Astrocyte (in vitro differentiated cells and primary cell): ENCODE measurements around the gene ISLR2. TPM values are rescaled to one million over a fixed set of nuclear protein-coding genes. Genes with fewer than 3 reads are reported as not detected.

Experiments used
- DNase-seq: peaks from one replicate; pipeline ENCODE4 v3.0.0-alpha.2; 2010; ENCODE audit warnings: low read depth
- FAIRE-seq: peaks from 2 replicates; lab custom pipeline; 2011; peaks lifted over from hg19 to GRCh38; lab: Jason Lieb, UNC
- H2AFZ ChIP-seq: 2 replicates; pipeline ENCODE4 v1.6.0; 2012; ENCODE audit warnings: low read depth, low read length, inconsistent platforms
- H3K27ac ChIP-seq: 2 replicates; pipeline ENCODE4 v1.5.1; 2011; ENCODE audit warnings: low read depth, low read length, inconsistent platforms
- H3K27me3 ChIP-seq: 2 replicates; pipeline ENCODE4 v1.6.0; 2011; ENCODE audit warnings: low read length, inconsistent platforms; ENCODE audit not compliant: insufficient read depth
- H3K36me3 ChIP-seq: 2 replicates; pipeline ENCODE4 v1.5.1; 2011; ENCODE audit warnings: low read length, inconsistent platforms; ENCODE audit not compliant: insufficient read depth
- H3K4me1 ChIP-seq: 2 replicates; pipeline ENCODE4 v1.5.1; 2011; ENCODE audit warnings: low read length, inconsistent platforms; ENCODE audit not compliant: insufficient read depth
- H3K4me2 ChIP-seq: 2 replicates; pipeline ENCODE4 v1.6.0; 2012; ENCODE audit warnings: low read length, inconsistent platforms
- H3K4me3 ChIP-seq: 2 replicates; pipeline ENCODE4 v1.5.1; 2011; ENCODE audit warnings: low read depth, mild to moderate bottlenecking, low read length, inconsistent platforms; ENCODE audit not compliant: insufficient read depth
- H3K79me2 ChIP-seq: 2 replicates; pipeline ENCODE4 v1.6.0; 2012; ENCODE audit warnings: mild to moderate bottlenecking, low read length, inconsistent platforms; ENCODE audit not compliant: insufficient read depth
- H3K9ac ChIP-seq: 2 replicates; pipeline ENCODE4 v1.6.0; 2012; ENCODE audit warnings: mild to moderate bottlenecking, low read length, inconsistent platforms
- H3K9me3 ChIP-seq: 2 replicates; pipeline ENCODE4 v1.5.1; 2012; ENCODE audit warnings: low read depth, mild to moderate bottlenecking, low read length, inconsistent platforms; ENCODE audit not compliant: insufficient read depth
- H4K20me1 ChIP-seq: 2 replicates; pipeline ENCODE4 v1.6.0; 2012; ENCODE audit warnings: low read length, inconsistent platforms; ENCODE audit not compliant: insufficient read depth
- H3K27ac Mint-ChIP-seq: one replicate; pipeline ENCODE4 v1.8.0; 2021; ENCODE audit warnings: mild to moderate bottlenecking, mixed read lengths; ENCODE audit not compliant: unreplicated experiment
- H3K27me3 Mint-ChIP-seq: one replicate; pipeline ENCODE4 v1.8.0; 2021; ENCODE audit warnings: low read depth, mixed read lengths; ENCODE audit not compliant: unreplicated experiment
- H3K36me3 Mint-ChIP-seq: one replicate; pipeline ENCODE4 v1.8.0; 2021; ENCODE audit warnings: low read depth, mixed read lengths; ENCODE audit not compliant: unreplicated experiment
- H3K4me1 Mint-ChIP-seq: one replicate; pipeline ENCODE4 v1.8.0; 2021; ENCODE audit warnings: low read depth, mixed read lengths; ENCODE audit not compliant: unreplicated experiment
- H3K4me3 Mint-ChIP-seq: one replicate; pipeline ENCODE4 v1.8.0; 2021; ENCODE audit warnings: mild to moderate bottlenecking, moderate library complexity, mixed read lengths; ENCODE audit not compliant: unreplicated experiment
- H3K9me3 Mint-ChIP-seq: one replicate; pipeline ENCODE4 v1.8.0; 2021; ENCODE audit warnings: mild to moderate bottlenecking, mixed read lengths; ENCODE audit not compliant: unreplicated experiment
- EZH2 ChIP-seq: IDR thresholded peaks from 2 replicates; pipeline ENCODE4 v1.6.1; 2012; ENCODE audit warnings: mild to moderate bottlenecking, low read length, inconsistent platforms; ENCODE audit not compliant: insufficient read depth
- total RNA-seq: library from RNA; stranded (reverse); gene quantifications from 2 replicates; pipeline ENCODE4 v1.2.1, GENCODE V29; 2021
- TF ChIP-seq, protein P1 (sequence below): IDR thresholded peaks from 2 replicates; pipeline ENCODE4 v1.5.1; 2011; ENCODE audit warnings: low read depth, mild to moderate bottlenecking, inconsistent platforms, low read length, moderate library complexity; ENCODE audit not compliant: insufficient read depth

The ISLR2 gene
- total RNA-seq, 1 donor from 2014 or later, result 0.14 TPM

DNA sequence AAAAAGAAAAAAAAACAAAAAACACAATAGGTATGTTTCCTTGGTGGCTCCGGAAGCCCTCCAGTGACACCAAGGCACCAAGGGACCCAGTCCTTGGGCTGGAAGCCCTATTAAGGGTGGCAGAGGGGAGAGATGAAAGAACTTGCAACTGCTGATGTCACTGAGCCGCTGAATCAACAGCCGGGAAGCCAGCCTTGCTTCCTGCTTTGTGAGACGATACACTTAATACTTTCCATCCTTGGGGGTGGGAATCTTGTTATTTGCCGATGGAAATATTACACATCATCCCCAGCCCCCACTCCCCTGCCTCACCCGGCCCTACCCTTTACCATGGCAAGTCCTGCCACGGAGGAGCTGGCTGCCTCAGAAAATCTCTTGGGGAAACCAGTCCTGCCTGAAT is 5.6 kb upstream of the ISLR2 start:
- no peaks in the 10 kb centered on the region for H3K36me3 ChIP-seq
- Mint-ChIP-seq H3K27ac (no peak overlapping the region), H3K27me3 (peaks cover 60% of the 10 kb centered on the region), H3K4me1 (peaks cover 2% of the 10 kb centered on the region), H3K36me3 (no peaks in the 10 kb centered on the region), H3K9me3 (peaks cover 4% of the 10 kb centered on the region), H3K4me3 (no peak overlapping the region)
- H3K9me3 ChIP-seq, result no peaks in the 10 kb centered on the region
- no peak for TF ChIP-seq EZH2
- TF ChIP-seq, protein P1, sequence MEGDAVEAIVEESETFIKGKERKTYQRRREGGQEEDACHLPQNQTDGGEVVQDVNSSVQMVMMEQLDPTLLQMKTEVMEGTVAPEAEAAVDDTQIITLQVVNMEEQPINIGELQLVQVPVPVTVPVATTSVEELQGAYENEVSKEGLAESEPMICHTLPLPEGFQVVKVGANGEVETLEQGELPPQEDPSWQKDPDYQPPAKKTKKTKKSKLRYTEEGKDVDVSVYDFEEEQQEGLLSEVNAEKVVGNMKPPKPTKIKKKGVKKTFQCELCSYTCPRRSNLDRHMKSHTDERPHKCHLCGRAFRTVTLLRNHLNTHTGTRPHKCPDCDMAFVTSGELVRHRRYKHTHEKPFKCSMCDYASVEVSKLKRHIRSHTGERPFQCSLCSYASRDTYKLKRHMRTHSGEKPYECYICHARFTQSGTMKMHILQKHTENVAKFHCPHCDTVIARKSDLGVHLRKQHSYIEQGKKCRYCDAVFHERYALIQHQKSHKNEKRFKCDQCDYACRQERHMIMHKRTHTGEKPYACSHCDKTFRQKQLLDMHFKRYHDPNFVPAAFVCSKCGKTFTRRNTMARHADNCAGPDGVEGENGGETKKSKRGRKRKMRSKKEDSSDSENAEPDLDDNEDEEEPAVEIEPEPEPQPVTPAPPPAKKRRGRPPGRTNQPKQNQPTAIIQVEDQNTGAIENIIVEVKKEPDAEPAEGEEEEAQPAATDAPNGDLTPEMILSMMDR, result no peak
- no peaks in the 10 kb centered on the region for H4K20me1 ChIP-seq
- peaks cover 53% of the 10 kb centered on the region for H3K27me3 ChIP-seq
- no peak overlapping the region for H3K4me2 ChIP-seq
- peaks cover 11% of the 10 kb centered on the region for H3K4me1 ChIP-seq
- no peak overlapping the region for H3K4me3 ChIP-seq
- FAIRE-seq (no peak), DNase-seq (no peak)
- H3K79me2 ChIP-seq, result no peaks in the 10 kb centered on the region
- H2AFZ ChIP-seq, result no peak overlapping the region
- no peak overlapping the region for H3K27ac ChIP-seq
- H3K9ac ChIP-seq, result no peak overlapping the region

DNA sequence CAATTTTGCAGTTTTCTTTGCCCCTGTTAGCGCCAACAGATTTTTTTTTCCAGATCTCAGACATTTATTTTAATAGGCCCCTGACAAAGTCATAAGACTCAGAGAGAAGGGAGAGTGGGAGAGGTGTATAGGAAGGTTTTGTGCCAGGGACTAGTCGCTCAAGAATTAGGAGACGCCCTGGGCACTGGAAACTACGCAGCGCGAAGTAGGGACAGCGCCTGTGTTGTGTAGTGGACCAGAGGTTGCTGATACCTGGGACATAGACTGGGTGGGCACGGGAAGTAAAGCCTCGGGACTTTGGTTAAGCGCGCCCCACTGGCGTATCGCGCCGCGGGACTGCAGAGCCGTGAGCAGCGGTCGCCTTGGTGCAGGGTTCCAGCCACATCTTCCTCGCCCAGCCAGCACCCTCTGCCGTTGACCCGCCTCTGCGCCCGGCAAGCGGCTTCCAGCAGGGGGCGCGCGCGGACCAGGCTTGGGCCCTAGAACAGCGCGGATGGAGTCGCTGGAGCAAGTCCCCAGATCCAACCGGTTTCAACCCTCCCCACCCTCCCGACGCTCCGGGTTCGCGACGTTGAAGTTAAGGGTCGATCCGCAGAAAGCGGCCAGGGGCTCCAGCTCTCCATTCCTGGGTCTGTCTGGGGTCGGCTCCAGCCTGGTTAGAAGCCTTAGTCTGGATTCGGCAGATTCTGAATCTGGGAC is 3.0 kb upstream of the ISLR2 start:
- H3K36me3 ChIP-seq, result no peaks in the 10 kb centered on the region
- H4K20me1 ChIP-seq, result no peaks in the 10 kb centered on the region
- H3K4me1 Mint-ChIP-seq, result peaks cover 4% of the 10 kb centered on the region
- peaks cover 19% of the 10 kb centered on the region for H3K4me1 ChIP-seq
- TF ChIP-seq EZH2, result no peak
- TF ChIP-seq, protein P1, result peak; percentile 60
- peaks cover 6% of the 10 kb centered on the region for H3K9me3 ChIP-seq
- peak overlapping the region; percentile 47 for H3K27ac Mint-ChIP-seq
- no peaks in the 10 kb centered on the region for H3K36me3 Mint-ChIP-seq
- H3K4me3 ChIP-seq, result peak overlapping the region; percentile 58
- H3K4me2 ChIP-seq, result peak overlapping the region; percentile 88
- H3K27me3 ChIP-seq, result peaks cover 63% of the 10 kb centered on the region
- H3K27me3 Mint-ChIP-seq, result peaks cover 64% of the 10 kb centered on the region
- H3K27ac ChIP-seq, result no peak overlapping the region
- no peaks in the 10 kb centered on the region for H3K79me2 ChIP-seq
- FAIRE-seq (no peak), DNase-seq (peak; percentile 58)
- no peak overlapping the region for H3K4me3 Mint-ChIP-seq
- H2AFZ ChIP-seq, result peak overlapping the region; percentile 71
- H3K9me3 Mint-ChIP-seq, result peaks cover 22% of the 10 kb centered on the region
- peak overlapping the region; percentile 52 for H3K9ac ChIP-seq
